AG08396 (cell line): ENCODE measurements around the gene VSTM4.

Experiments used
- DNase-seq: peaks from one replicate; pipeline ENCODE4 v3.0.0; 2012; ENCODE audit warnings: low spot score, mixed read lengths

Gene VSTM4

GRCh38 chr10:49007129-49007528 is 108.2 kb downstream of the VSTM4 start:
- DNase-seq = no peak

- no peak for DNase-seq
These were observed 110.1 kb downstream of the VSTM4 start for GRCh38 chr10:49005270-49005669.

- no peak for DNase-seq
These were observed 113.3 kb downstream of the VSTM4 start for GRCh38 chr10:49001870-49002672.

GRCh38 chr10:49001402-49001801 is 113.9 kb downstream of the VSTM4 start:
- no peak for DNase-seq

GRCh38 chr10:49000437-49001398 is 114.6 kb downstream of the VSTM4 start:
- DNase-seq = no peak

GRCh38 chr10:48999346-48999745 is 116.0 kb downstream of the VSTM4 start:
- no peak for DNase-seq

- DNase-seq = no peak
These were observed 119.0 kb downstream of the VSTM4 start for GRCh38 chr10:48996329-48996728.

- no peak for DNase-seq
These were observed 121.7 kb downstream of the VSTM4 start for GRCh38 chr10:48993627-48994026.

GRCh38 chr10:48990226-48990625 is 125.1 kb downstream of the VSTM4 start:
- no peak for DNase-seq

GRCh38 chr10:48985621-48986158 is 129.6 kb downstream of the VSTM4 start:
- no peak for DNase-seq

GRCh38 chr10:48983648-48984351 is 131.5 kb downstream of the VSTM4 start:
- DNase-seq = no peak

- DNase-seq = no peak
These were observed 132.7 kb downstream of the VSTM4 start for GRCh38 chr10:48982584-48982983.

GRCh38 chr10:48981310-48981907 is 133.9 kb downstream of the VSTM4 start:
- DNase-seq = peak; percentile 74

- no peak for DNase-seq
These were observed 137.0 kb downstream of the VSTM4 start for GRCh38 chr10:48978318-48978717.

- peak; percentile 23 for DNase-seq
These were observed 139.1 kb downstream of the VSTM4 start for GRCh38 chr10:48976196-48976595.

- no peak for DNase-seq
These were observed 140.7 kb downstream of the VSTM4 start for GRCh38 chr10:48974510-48975156.

- DNase-seq = no peak
These were observed 142.3 kb downstream of the VSTM4 start for GRCh38 chr10:48973065-48973464.

GRCh38 chr10:48970654-48971053 is 144.7 kb downstream of the VSTM4 start:
- no peak for DNase-seq

- no peak for DNase-seq
These were observed 145.3 kb downstream of the VSTM4 start for GRCh38 chr10:48970046-48970445.

- no peak for DNase-seq
These were observed 147.3 kb downstream of the VSTM4 start for GRCh38 chr10:48968036-48968435.

GRCh38 chr10:48965460-48965859 is 149.9 kb downstream of the VSTM4 start:
- no peak for DNase-seq
